HepG2 (cell line): ENCODE measurements around the gene MYO19. TPM values are rescaled to one million over a fixed set of nuclear protein-coding genes. Genes with fewer than 3 reads are reported as not detected.

ENCODE experiments used
- CC2D1A ChIP-seq: sonication (generic); formaldehyde crosslinking; IDR thresholded peaks from 2 replicates; pipeline ENCODE4 v1.8.1; 2023; ENCODE audit warnings: mild to moderate bottlenecking, missing genetic modification reagents
- CEBPG ChIP-seq: IDR thresholded peaks from 2 replicates; pipeline ENCODE4 v1.6.1; 2016
- ETV5 ChIP-seq: IDR thresholded peaks from 2 replicates; pipeline ENCODE4 v1.6.1; 2018; ENCODE audit warnings: missing biosample characterization, missing genetic modification reagents, inconsistent platforms, borderline replicate concordance
- FOXA1 ChIP-seq, 2 experiments: fragments of 450-650 bp in 1 of 2; sonication (generic) in 1 of 2; formaldehyde crosslinking in 1 of 2; IDR thresholded peaks; 2 replicates each; pipeline versions ENCODE4 v1.4.0 to v1.6.1; 2016 to 2020; ENCODE audit warnings: missing genetic modification reagents in 1 of 2
- FOXK2 ChIP-seq: fragments of 450-650 bp; IDR thresholded peaks from 2 replicates; pipeline ENCODE4 v1.6.1; 2016
- FOXP1 ChIP-seq, 2 experiments: fragments of 450-650 bp in 1 of 2; IDR thresholded peaks; 2 replicates each; pipeline ENCODE4 v1.6.1; 2017 to 2018; ENCODE audit warnings: antibody characterized with exemption in 1 of 2
- ONECUT2 ChIP-seq: sonication (generic); formaldehyde crosslinking; IDR thresholded peaks from 2 replicates; pipeline ENCODE4 v1.4.0; 2020; ENCODE audit warnings: missing genetic modification reagents
- PRMT3 ChIP-seq: sonication (generic); formaldehyde crosslinking; IDR thresholded peaks from 2 replicates; pipeline ENCODE4 v1.8.1; 2022; ENCODE audit warnings: low read depth, mild to moderate bottlenecking, moderate library complexity, missing genetic modification reagents, borderline replicate concordance
- SP1 ChIP-seq, 2 experiments: fragments of 450-650 bp in 1 of 2; sonication (generic) in 1 of 2; formaldehyde crosslinking in 1 of 2; IDR thresholded peaks; 2 replicates each; pipeline versions ENCODE4 v1.4.0 to v1.6.1; 2016 to 2020; ENCODE audit warnings: missing genetic modification reagents in 1 of 2
- YEATS4 ChIP-seq: sonication (generic); formaldehyde crosslinking; IDR thresholded peaks from 2 replicates; pipeline ENCODE4 v1.4.0; 2020; ENCODE audit warnings: missing genetic modification reagents, borderline replicate concordance
- ZNF232 ChIP-seq: sonication (generic); formaldehyde crosslinking; IDR thresholded peaks from 2 replicates; pipeline ENCODE4 v1.4.0; 2020; ENCODE audit warnings: missing genetic modification reagents, borderline replicate concordance
- ZNF792 ChIP-seq: IDR thresholded peaks from 2 replicates; pipeline ENCODE4 v1.6.1; 2016
- ZSCAN30 ChIP-seq: sonication (generic); formaldehyde crosslinking; IDR thresholded peaks from 2 replicates; pipeline ENCODE4 v1.5.0; 2020; ENCODE audit warnings: mild to moderate bottlenecking, missing genetic modification reagents
- polyA plus RNA-seq, 8 experiments: library from polyadenylated mRNA; depleted of rRNA in 3 of 8; stranded (reverse) in 7 of 8; unstranded in 1 of 8; fragments of >200 nt; fragmentation: Illumina TruSeq in 4 of 8; extraction: Trizol in 4 of 8; gene quantifications; 2 replicates each; pipeline versions ENCODE4 v1.2.1 to v1.2.3, GENCODE V29; 2011 to 2016; ENCODE audit warnings: low read depth in 4 of 8, missing spikeins in 1 of 8, mixed read lengths in 1 of 8; ENCODE audit not compliant: insufficient read depth in 1 of 8
- total RNA-seq, 5 experiments: library from RNA; depleted of rRNA; stranded (reverse); fragments of >200 nt; fragmentation: Illumina TruSeq; extraction: Trizol; gene quantifications; 2 replicates each; pipeline ENCODE4 v1.2.3, GENCODE V29; 2016; ENCODE audit warnings: low read depth in 1 of 5
- TF ChIP-seq, protein P1 (sequence below), 2 experiments: sonication (generic) in 1 of 2; formaldehyde crosslinking in 1 of 2; IDR thresholded peaks; 2 replicates each; pipeline versions ENCODE4 v1.5.1 to v1.6.1; 2011 to 2020; ENCODE audit warnings: borderline replicate concordance in 1 of 2, low read depth in 1 of 2, low read length in 1 of 2, mild to moderate bottlenecking in 1 of 2, missing genetic modification reagents in 1 of 2, moderate library complexity in 1 of 2
- TF ChIP-seq, protein P2 (sequence below): sonication (generic); formaldehyde crosslinking; IDR thresholded peaks from 2 replicates; pipeline ENCODE4 v1.5.1; 2020; ENCODE audit warnings: missing genetic modification reagents, mild to moderate bottlenecking, borderline replicate concordance
- TF ChIP-seq, protein P3 (sequence below): sonication (generic); formaldehyde crosslinking; IDR thresholded peaks from 2 replicates; pipeline ENCODE4 v1.5.0; 2020; ENCODE audit warnings: mild to moderate bottlenecking, missing genetic modification reagents, moderate library complexity
- TF ChIP-seq, protein P4 (sequence below): IDR thresholded peaks from 2 replicates; pipeline ENCODE4 v1.6.1; 2016; ENCODE audit warnings: missing biosample characterization, missing genetic modification reagents, low read depth
- TF ChIP-seq, protein P5 (sequence below): sonication (generic); formaldehyde crosslinking; IDR thresholded peaks from 2 replicates; pipeline ENCODE4 v1.9.0; 2022; ENCODE audit warnings: low read depth, missing genetic modification reagents

Gene MYO19
- total and polyA plus RNA-seq, 2 of the 13 experiments (the other 11 are each of a cell fraction or from before 2014, with no cell fraction given): 75.7 to 82.3 TPM

DNA sequence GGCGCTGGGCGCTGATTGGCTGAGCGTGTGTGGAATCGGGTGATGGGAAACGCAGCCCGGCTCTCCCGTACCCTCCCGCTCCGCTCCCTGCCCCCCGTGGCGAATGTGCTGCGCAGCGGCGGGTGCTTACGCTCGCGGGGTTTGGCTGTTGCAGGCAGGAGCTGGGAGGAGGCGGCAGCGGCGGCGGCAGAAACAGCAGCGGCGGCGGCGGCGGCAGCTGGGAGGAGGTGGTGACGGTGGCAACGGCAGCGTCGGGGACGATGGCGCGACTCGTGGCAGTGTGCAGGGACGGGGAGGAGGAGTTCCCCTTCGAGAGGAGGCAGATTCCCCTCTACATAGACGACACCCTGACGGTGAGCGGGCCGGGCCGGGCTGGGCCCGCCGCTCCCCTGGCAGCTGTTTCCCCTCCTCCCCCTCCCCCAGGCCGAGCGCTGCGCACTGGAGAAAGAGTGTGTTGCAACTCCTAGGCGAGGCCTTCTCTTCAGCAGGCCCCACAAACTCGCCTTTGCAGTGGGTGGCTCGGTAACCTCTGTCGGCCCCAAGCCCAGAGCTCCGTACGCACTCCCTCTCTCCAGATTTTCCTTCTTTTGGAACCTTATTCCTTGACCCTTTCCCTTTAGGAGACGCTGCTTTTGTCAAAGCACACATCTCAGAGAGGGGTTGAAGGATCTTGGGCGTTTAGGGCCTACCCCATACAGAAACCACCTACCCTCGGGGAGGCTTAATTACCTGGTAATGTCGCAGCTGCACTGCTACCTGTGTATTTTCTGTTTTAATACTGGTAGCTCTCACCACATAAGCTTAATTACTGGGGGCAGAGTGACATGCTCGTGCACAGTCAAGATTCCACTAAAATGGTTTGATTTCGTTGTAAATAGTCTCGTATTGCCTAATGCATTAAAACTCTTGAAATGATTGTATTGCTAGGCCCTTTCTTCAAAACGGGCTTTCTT lies 11.1 kb upstream of the MYO19 start (continued):
- TF ChIP-seq, protein P1, sequence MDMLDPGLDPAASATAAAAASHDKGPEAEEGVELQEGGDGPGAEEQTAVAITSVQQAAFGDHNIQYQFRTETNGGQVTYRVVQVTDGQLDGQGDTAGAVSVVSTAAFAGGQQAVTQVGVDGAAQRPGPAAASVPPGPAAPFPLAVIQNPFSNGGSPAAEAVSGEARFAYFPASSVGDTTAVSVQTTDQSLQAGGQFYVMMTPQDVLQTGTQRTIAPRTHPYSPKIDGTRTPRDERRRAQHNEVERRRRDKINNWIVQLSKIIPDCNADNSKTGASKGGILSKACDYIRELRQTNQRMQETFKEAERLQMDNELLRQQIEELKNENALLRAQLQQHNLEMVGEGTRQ (IDR thresholded peaks at IDR 0.05; ENCODE audit: low read depth, low read length): no peak
- TF ChIP-seq, protein P1 (CRISPR knock-in tag; IDR thresholded peaks at IDR 0.05; ENCODE audit: borderline replicate concordance): peak; percentile 51; the same call in 1 of the 2 replicates
- TF ChIP-seq ETV5 (CRISPR knock-in tag) (peak; percentile 62), CC2D1A (no peak), FOXA1 (IDR thresholded peaks at IDR 0.05) (no peak), FOXA1 (CRISPR knock-in tag; IDR thresholded peaks at IDR 0.05) (peak; percentile 22; the same call in 1 of the 2 replicates), ZNF792 (peak; percentile 75; the same call in 1 of the 2 replicates), YEATS4 (CRISPR knock-in tag) (peak; percentile 93), CEBPG (CRISPR knock-in tag) (peak; percentile 79), ONECUT2 (CRISPR knock-in tag) (no peak), ZSCAN30 (CRISPR knock-in tag) (no peak), SP1 (IDR thresholded peaks at IDR 0.05) (no peak), SP1 (CRISPR knock-in tag; IDR thresholded peaks at IDR 0.05) (peak; percentile 94), PRMT3 (CRISPR knock-in tag) (no peak), FOXK2 (no peak), ZNF232 (CRISPR knock-in tag) (peak; percentile 26; the same call in 1 of the 2 replicates), FOXP1 (IDR thresholded peaks at IDR 0.05) (no peak), FOXP1 (CRISPR knock-in tag; IDR thresholded peaks at IDR 0.05) (0 out of 2 replicates have a peak, but pooled peaks have one; percentile 17)
- TF ChIP-seq, protein P2, sequence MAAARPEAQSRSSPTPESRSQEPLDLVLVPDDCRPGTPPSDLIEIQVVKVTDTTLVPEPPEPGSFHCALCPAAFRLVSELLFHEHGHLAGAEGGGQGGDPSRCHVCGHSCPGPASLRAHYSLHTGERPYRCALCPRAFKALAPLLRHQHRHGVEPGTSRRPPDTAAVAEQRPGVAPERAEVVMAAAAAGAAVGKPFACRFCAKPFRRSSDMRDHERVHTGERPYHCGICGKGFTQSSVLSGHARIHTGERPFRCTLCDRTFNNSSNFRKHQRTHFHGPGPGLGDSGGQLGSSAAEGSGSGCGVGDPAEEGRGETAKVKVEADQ (CRISPR knock-in tag): no peak
- TF ChIP-seq, protein P3, sequence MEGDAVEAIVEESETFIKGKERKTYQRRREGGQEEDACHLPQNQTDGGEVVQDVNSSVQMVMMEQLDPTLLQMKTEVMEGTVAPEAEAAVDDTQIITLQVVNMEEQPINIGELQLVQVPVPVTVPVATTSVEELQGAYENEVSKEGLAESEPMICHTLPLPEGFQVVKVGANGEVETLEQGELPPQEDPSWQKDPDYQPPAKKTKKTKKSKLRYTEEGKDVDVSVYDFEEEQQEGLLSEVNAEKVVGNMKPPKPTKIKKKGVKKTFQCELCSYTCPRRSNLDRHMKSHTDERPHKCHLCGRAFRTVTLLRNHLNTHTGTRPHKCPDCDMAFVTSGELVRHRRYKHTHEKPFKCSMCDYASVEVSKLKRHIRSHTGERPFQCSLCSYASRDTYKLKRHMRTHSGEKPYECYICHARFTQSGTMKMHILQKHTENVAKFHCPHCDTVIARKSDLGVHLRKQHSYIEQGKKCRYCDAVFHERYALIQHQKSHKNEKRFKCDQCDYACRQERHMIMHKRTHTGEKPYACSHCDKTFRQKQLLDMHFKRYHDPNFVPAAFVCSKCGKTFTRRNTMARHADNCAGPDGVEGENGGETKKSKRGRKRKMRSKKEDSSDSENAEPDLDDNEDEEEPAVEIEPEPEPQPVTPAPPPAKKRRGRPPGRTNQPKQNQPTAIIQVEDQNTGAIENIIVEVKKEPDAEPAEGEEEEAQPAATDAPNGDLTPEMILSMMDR (CRISPR knock-in tag): peak; percentile 14; the same call in 1 of the 2 replicates
- TF ChIP-seq, protein P4, sequence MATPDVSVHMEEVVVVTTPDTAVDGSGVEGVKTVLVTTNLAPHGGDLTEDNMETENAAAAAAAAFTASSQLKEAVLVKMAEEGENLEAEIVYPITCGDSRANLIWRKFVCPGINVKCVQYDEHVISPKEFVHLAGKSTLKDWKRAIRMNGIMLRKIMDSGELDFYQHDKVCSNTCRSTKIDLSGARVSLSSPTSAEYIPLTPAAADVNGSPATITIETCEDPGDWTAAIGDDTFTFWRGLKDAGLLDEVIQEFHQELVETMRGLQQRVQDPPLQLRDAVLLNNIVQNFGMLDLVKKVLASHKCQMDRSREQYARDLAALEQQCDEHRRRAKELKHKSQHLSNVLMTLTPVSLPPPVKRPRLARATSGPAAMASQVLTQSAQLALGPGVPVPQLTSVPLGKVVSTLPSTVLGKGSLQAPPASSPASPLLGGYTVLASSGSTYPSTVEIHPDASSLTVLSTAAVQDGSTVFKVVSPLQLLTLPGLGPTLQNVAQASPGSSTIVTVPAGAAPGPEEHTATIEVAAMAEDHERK (CRISPR knock-in tag): peak; percentile 66; the same call in 1 of the 2 replicates
- TF ChIP-seq, protein P5, sequence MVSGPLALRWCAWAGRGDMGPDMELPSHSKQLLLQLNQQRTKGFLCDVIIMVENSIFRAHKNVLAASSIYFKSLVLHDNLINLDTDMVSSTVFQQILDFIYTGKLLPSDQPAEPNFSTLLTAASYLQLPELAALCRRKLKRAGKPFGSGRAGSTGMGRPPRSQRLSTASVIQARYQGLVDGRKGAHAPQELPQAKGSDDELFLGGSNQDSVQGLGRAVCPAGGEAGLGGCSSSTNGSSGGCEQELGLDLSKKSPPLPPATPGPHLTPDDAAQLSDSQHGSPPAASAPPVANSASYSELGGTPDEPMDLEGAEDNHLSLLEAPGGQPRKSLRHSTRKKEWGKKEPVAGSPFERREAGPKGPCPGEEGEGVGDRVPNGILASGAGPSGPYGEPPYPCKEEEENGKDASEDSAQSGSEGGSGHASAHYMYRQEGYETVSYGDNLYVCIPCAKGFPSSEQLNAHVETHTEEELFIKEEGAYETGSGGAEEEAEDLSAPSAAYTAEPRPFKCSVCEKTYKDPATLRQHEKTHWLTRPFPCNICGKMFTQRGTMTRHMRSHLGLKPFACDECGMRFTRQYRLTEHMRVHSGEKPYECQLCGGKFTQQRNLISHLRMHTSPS (CRISPR knock-in tag): no peak
